Endothelial cell of umbilical vein (primary cell): ENCODE results near the gene LYRM4. TPM values are rescaled to one million over a fixed set of nuclear protein-coding genes. Genes with fewer than 3 reads are reported as not detected.

Experiments used
- BruUV-seq: library from RNA; stranded (reverse); fragments of 400-500 nt; replicated peaks from 2 replicates; lab custom pipeline; 2021; lab: Mats Ljungman, UMichigan
- CTCF ChIA-PET: fragments of 300-600, 350-600 bp; sonication (Branson Sonifier 250); formaldehyde crosslinking; loops from one replicate; lab custom pipeline; 2021; ENCODE audit warnings: antibody characterized with exemption, inconsistent platforms; lab: Charles Lee
- POLR2A ChIA-PET: fragments of 300-600, 350-600 bp; sonication (Branson Sonifier 250); formaldehyde crosslinking; loops from one replicate; lab custom pipeline; 2021; ENCODE audit warnings: antibody characterized with exemption, inconsistent platforms; lab: Charles Lee
- DNase-seq: peaks from one replicate; pipeline ENCODE4 v3.0.0-alpha.2; 2011; ENCODE audit warnings: low read depth, low spot score
- FAIRE-seq: peaks from 2 replicates; lab custom pipeline; 2011; peaks lifted over from hg19 to GRCh38; lab: Jason Lieb, UNC
- H2AFZ ChIP-seq: 2 replicates; pipeline ENCODE4 v1.6.0; 2012; ENCODE audit warnings: low read depth, low read length, control low read depth, inconsistent platforms
- H3K27ac ChIP-seq: 2 replicates; pipeline ENCODE4 v1.5.1; 2011; ENCODE audit warnings: low read depth, mild to moderate bottlenecking, control low read depth, low read length, moderate library complexity; ENCODE audit not compliant: insufficient read depth
- H3K27me3 ChIP-seq, 2 experiments: 2 replicates each; pipeline versions ENCODE4 v1.6.0 to v1.6.1; 2011; ENCODE audit warnings: low read length in 2 of 2, mixed read lengths in 1 of 2; ENCODE audit not compliant: control insufficient read depth in 2 of 2, insufficient read depth in 2 of 2
- H3K36me3 ChIP-seq, 2 experiments: 2 replicates in 1 of 2; 3 replicates in 1 of 2; pipeline ENCODE4 v1.5.1; 2011; ENCODE audit warnings: low read length in 2 of 2, mild to moderate bottlenecking in 1 of 2, moderate library complexity in 1 of 2; ENCODE audit not compliant: control insufficient read depth in 2 of 2, insufficient read depth in 2 of 2; ENCODE audit errors: extremely low read depth in 1 of 2
- H3K4me1 ChIP-seq: 3 replicates; pipeline ENCODE4 v1.5.1; 2011; ENCODE audit warnings: mild to moderate bottlenecking, low read length; ENCODE audit not compliant: control insufficient read depth, insufficient read depth; ENCODE audit errors: extremely low read depth
- H3K4me2 ChIP-seq: 2 replicates; pipeline ENCODE4 v1.6.1; 2011; ENCODE audit warnings: low read length, control low read depth, mixed read lengths; ENCODE audit not compliant: insufficient read depth
- H3K4me3 ChIP-seq, 3 experiments: fragments of 200-600 bp in 1 of 3; sonication (generic), shearing (Covaris generic) in 1 of 3; replicated peaks in 1 of 3; 2 replicates each; pipeline ENCODE4 v1.5.1; 2011 to 2016; ENCODE audit warnings: control low read depth in 3 of 3, low read length in 3 of 3, mild to moderate bottlenecking in 2 of 3, inconsistent platforms in 1 of 3, low read depth in 1 of 3, moderate library complexity in 1 of 3; ENCODE audit not compliant: insufficient read depth in 1 of 3
- H3K79me2 ChIP-seq: 2 replicates; pipeline ENCODE4 v1.6.0; 2012; ENCODE audit warnings: low read length, inconsistent platforms; ENCODE audit not compliant: control insufficient read depth, insufficient read depth
- H3K9ac ChIP-seq: replicated peaks from 2 replicates; pipeline ENCODE3; 2011; ENCODE audit warnings: low read length, control low read depth; ENCODE audit not compliant: insufficient read depth; ENCODE audit errors: extremely low read depth
- H3K9me1 ChIP-seq: replicated peaks from 3 replicates; pipeline ENCODE4 v1.6.0; 2011; ENCODE audit warnings: mild to moderate bottlenecking, low read length; ENCODE audit not compliant: control insufficient read depth, insufficient read depth; ENCODE audit errors: extremely low read depth
- H3K9me3 ChIP-seq: replicated peaks from 2 replicates; pipeline ENCODE4 v1.5.1; 2012; ENCODE audit warnings: low read length, inconsistent platforms; ENCODE audit not compliant: control insufficient read depth, insufficient read depth
- H4K20me1 ChIP-seq: replicated peaks from 2 replicates; pipeline ENCODE3; 2011; ENCODE audit warnings: mild to moderate bottlenecking, low read length; ENCODE audit not compliant: control insufficient read depth, insufficient read depth; ENCODE audit errors: extremely low read depth
- GATA2 ChIP-seq: IDR thresholded peaks from 2 replicates; pipeline ENCODE4 v1.7.0; 2011; ENCODE audit warnings: low read depth, mild to moderate bottlenecking, moderate library complexity, mixed read lengths, low read length; ENCODE audit not compliant: insufficient read length, insufficient read depth
- MYC ChIP-seq: IDR thresholded peaks from one replicate; pipeline ENCODE4 v1.6.1; 2011; ENCODE audit warnings: mild to moderate bottlenecking, low read depth, low read length
- dilution Hi-C: fragments of 300-500 bp; cut with MboI; formaldehyde crosslinking; loops from one replicate; pipeline ENCODE4 v1.15.0; 2019; ENCODE audit warnings: low sequenced_read_pairs; ENCODE audit not compliant: extremely low pct_ligation_motif_present
- intact Hi-C: fragments of 100-400 bp; cut with micrococcal nuclease; formaldehyde crosslinking; loops from one replicate; pipeline ENCODE4 v1.10.0; 2022
- polyA plus RNA-seq, 4 experiments: library from polyadenylated mRNA; depleted of rRNA in 3 of 4; stranded (reverse) in 3 of 4; unstranded in 1 of 4; fragments of >200 nt; gene quantifications; 2 replicates each; pipeline versions ENCODE4 v1.2.1 to v1.2.3, GENCODE V29; 2011 to 2012; ENCODE audit warnings: missing spikeins in 1 of 4
- total RNA-seq: library from RNA; stranded (reverse); gene quantifications from 2 replicates; pipeline ENCODE4 v1.2.3, GENCODE V29; 2021
- TF ChIP-seq, protein P1 (sequence below), 2 donors: IDR thresholded peaks; 1 replicate in 1 of 2; 2 replicates in 1 of 2; pipeline ENCODE4 v1.5.1; 2011; ENCODE audit warnings: low read length in 2 of 2, mild to moderate bottlenecking in 2 of 2, moderate library complexity in 2 of 2, control low read depth in 1 of 2, inconsistent platforms in 1 of 2, low read depth in 1 of 2; ENCODE audit not compliant: insufficient read depth in 1 of 2; ENCODE audit errors: extremely low read depth in 1 of 2

The LYRM4 gene
- total and polyA plus RNA-seq, 2 donors (not counting 3 experiments of a cell fraction or from before 2014, with no cell fraction given): 39.5 to 44.0 TPM

DNA sequence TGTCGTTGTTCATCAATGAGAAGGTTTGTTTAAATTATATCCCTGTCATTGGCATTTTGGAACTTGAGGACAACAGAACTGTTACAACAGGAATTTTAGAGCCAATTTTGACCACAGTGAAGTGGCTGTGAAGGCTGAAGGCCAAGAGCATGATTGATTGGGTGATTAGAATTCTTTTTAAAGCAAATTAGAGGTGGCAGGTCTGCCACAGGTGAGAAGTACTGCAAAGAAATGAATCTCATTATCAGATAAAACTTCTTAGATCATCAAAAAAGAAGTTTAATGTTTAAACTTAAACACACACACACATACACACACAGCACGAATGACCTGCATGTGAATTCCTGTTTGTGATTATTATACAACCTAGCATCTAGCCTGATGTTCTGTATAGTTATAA, 32.9 kb upstream of the LYRM4 start:
- no peak overlapping the region for H3K27ac ChIP-seq
- no peaks in the 10 kb centered on the region for H3K9me1 ChIP-seq
- H3K9ac ChIP-seq: no peak overlapping the region
- H3K9me3 ChIP-seq: no peaks in the 10 kb centered on the region
- H2AFZ ChIP-seq: no peak overlapping the region
- H3K36me3 ChIP-seq: no peaks in the 10 kb centered on the region
- H3K4me2 ChIP-seq: no peak overlapping the region
- no peaks in the 10 kb centered on the region for H3K4me1 ChIP-seq
- no peak for DNase-seq
- POLR2A ChIA-PET: no interaction called here
- dilution Hi-C loops: no loop called here
- no peaks in the 10 kb centered on the region for H3K27me3 ChIP-seq
- H3K79me2 ChIP-seq: no peaks in the 10 kb centered on the region
- TF ChIP-seq, protein P1, sequence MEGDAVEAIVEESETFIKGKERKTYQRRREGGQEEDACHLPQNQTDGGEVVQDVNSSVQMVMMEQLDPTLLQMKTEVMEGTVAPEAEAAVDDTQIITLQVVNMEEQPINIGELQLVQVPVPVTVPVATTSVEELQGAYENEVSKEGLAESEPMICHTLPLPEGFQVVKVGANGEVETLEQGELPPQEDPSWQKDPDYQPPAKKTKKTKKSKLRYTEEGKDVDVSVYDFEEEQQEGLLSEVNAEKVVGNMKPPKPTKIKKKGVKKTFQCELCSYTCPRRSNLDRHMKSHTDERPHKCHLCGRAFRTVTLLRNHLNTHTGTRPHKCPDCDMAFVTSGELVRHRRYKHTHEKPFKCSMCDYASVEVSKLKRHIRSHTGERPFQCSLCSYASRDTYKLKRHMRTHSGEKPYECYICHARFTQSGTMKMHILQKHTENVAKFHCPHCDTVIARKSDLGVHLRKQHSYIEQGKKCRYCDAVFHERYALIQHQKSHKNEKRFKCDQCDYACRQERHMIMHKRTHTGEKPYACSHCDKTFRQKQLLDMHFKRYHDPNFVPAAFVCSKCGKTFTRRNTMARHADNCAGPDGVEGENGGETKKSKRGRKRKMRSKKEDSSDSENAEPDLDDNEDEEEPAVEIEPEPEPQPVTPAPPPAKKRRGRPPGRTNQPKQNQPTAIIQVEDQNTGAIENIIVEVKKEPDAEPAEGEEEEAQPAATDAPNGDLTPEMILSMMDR (IDR thresholded peaks at IDR 0.05; ENCODE audit: extremely low read depth in 1 of 2, insufficient read depth in 1 of 2, low read depth in 1 of 2, low read length in 2 of 2): no peak
- intact Hi-C loops: no loop called here
- no peak for FAIRE-seq
- BruUV-seq: no TSS peak
- H3K4me3 ChIP-seq: no peak overlapping the region
- H4K20me1 ChIP-seq: no peaks in the 10 kb centered on the region
- CTCF ChIA-PET: interaction anchor here (1.3 kb wide), 2 partner anchors 9 to 150 kb away, joined by 3 to 4 read pairs; no protein-coding TSS in a partner anchor

DNA sequence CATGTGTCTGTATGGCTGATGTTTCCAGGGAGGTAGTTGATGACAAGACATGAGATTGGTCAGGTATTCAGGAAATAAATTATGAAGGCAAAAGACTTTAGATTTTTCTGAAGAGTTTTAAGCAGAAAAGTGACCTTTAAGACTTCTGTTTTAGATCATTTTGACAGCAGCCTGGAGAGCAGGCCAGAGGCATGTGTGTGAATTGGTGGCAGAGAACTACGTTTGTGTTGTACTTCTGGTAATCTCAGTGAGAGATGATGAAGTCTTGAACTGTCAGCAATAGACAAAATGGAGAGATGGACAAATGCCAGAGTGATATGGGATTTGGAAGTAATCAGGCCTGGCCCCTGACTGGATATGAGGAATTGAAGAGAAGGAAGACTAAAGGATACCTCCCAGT, 31.4 kb upstream of the LYRM4 start:
- Histone ChIP-seq H3K36me3 (no peaks in the 10 kb centered on the region), H3K9me3 (no peaks in the 10 kb centered on the region), H3K4me2 (no peak overlapping the region), H3K27me3 (no peaks in the 10 kb centered on the region), H3K9me1 (no peaks in the 10 kb centered on the region), H3K79me2 (no peaks in the 10 kb centered on the region), H3K9ac (no peak overlapping the region), H3K27ac (no peak overlapping the region), H3K4me1 (no peaks in the 10 kb centered on the region), H4K20me1 (no peaks in the 10 kb centered on the region), H3K4me3 (no peak overlapping the region), H2AFZ (no peak overlapping the region)
- TF ChIP-seq MYC: no peak
- TF ChIP-seq GATA2: no peak
- DNase-seq (no peak), FAIRE-seq (no peak)
- no TSS peak for BruUV-seq
- dilution Hi-C loops (no loop called here), intact Hi-C loops (no loop called here)
- POLR2A ChIA-PET: interaction anchor here (0.5 kb wide), 1 partner anchor 8 kb away, joined by 3 read pairs; no protein-coding TSS in a partner anchor
- CTCF ChIA-PET: no interaction called here
